GM12878 (cell line): ENCODE measurements around the gene SPRR2G. TPM values are rescaled to one million over a fixed set of nuclear protein-coding genes. Genes with fewer than 3 reads are reported as not detected.
"Not testable (repeated sequence)": the region's sequence is repeated elsewhere in the genome, so short reads cannot be mapped to it uniquely, and the experiment has no call there.

Experiments used
- ATAC-seq: fragments of 200-7000 bp; cut with Tn5 transposase; 3 replicates; pipeline ENCODE4 v1.9.1; 2020; ENCODE audit warnings: mild to moderate bottlenecking, moderate library complexity
- BruUV-seq: library from RNA; stranded (reverse); fragments of 400-500 nt; replicated peaks from 2 replicates; lab custom pipeline; 2021; lab: Mats Ljungman, UMichigan
- CTCF ChIA-PET: fragments of 300-600 bp; sonication (Branson Sonifier 250); formaldehyde crosslinking; extraction: SDS; loops from one replicate; lab custom pipeline; 2021; ENCODE audit warnings: inconsistent platforms; lab: Yijun Ruan, JAX
- POLR2A ChIA-PET: fragments of 350-600 bp; formaldehyde crosslinking; extraction: SDS; loops from one replicate; lab custom pipeline; 2021; ENCODE audit warnings: inconsistent platforms; lab: Charles Lee
- RAD21 ChIA-PET: fragments of 300-600 bp; sonication (Branson Sonifier 250); formaldehyde crosslinking; loops from one replicate; lab custom pipeline; 2023; ENCODE audit warnings: antibody characterized with exemption; ENCODE audit not compliant: unreplicated experiment; lab: Charles Lee
- SMC1A ChIA-PET: fragments of 300-600 bp; sonication (Branson Sonifier 250); formaldehyde crosslinking; loops from one replicate; lab custom pipeline; 2023; ENCODE audit not compliant: unreplicated experiment, uncharacterized antibody; lab: Charles Lee
- DNase-seq: peaks from one replicate; pipeline ENCODE4 v3.0.0-alpha.2; 2011; ENCODE audit warnings: low read depth, low spot score
- FAIRE-seq: peaks from 3 replicates; lab custom pipeline; 2011; peaks lifted over from hg19 to GRCh38; lab: Jason Lieb, UNC
- H2AFZ ChIP-seq: 2 replicates; pipeline ENCODE4 v1.6.0; 2011; ENCODE audit warnings: low read depth, low read length, control low read depth; ENCODE audit not compliant: control insufficient read depth
- H3K27ac ChIP-seq: 2 replicates; pipeline ENCODE4 v1.5.1; 2011; ENCODE audit warnings: control low read depth; ENCODE audit not compliant: control insufficient read depth, insufficient read depth
- H3K27me3 ChIP-seq, 2 experiments: replicated peaks in 1 of 2; 2 replicates each; pipeline versions ENCODE4 v1.6.0 to v1.6.1; 2011; ENCODE audit warnings: low read length in 1 of 2; ENCODE audit not compliant: control insufficient read depth in 2 of 2, insufficient read depth in 2 of 2
- H3K36me3 ChIP-seq, 2 experiments: 2 replicates each; pipeline ENCODE4 v1.5.1; 2011; ENCODE audit warnings: low read length in 1 of 2; ENCODE audit not compliant: control insufficient read depth in 2 of 2, insufficient read depth in 2 of 2
- H3K4me1 ChIP-seq: 2 replicates; pipeline ENCODE4 v1.6.1; 2011; ENCODE audit warnings: mild to moderate bottlenecking, low read length, moderate library complexity, mixed read lengths; ENCODE audit not compliant: control insufficient read depth, insufficient read depth
- H3K4me2 ChIP-seq: 2 replicates; pipeline ENCODE4 v1.6.0; 2011; ENCODE audit warnings: control low read depth; ENCODE audit not compliant: control insufficient read depth, insufficient read depth
- H3K4me3 ChIP-seq: fragments of 200-600 bp; sonication (generic); 2 replicates; pipeline ENCODE4 v1.5.1; 2016
- H3K79me2 ChIP-seq: 2 replicates; pipeline ENCODE4 v1.6.0; 2011; ENCODE audit warnings: low read length; ENCODE audit not compliant: control insufficient read depth, insufficient read depth
- H3K9ac ChIP-seq: 2 replicates; pipeline ENCODE4 v1.8.0; 2011; ENCODE audit warnings: low read length, control low read depth, mixed read lengths; ENCODE audit not compliant: control insufficient read depth, insufficient read depth
- H3K9me3 ChIP-seq: replicated peaks from 3 replicates; pipeline ENCODE4 v1.5.1; 2011; ENCODE audit warnings: mild to moderate bottlenecking, low read length; ENCODE audit not compliant: control insufficient read depth, insufficient read depth
- H4K20me1 ChIP-seq: 2 replicates; pipeline ENCODE4 v1.6.0; 2011; ENCODE audit not compliant: control insufficient read depth, insufficient read depth
- NFYA ChIP-seq: IDR thresholded peaks from 2 replicates; pipeline ENCODE4 v1.6.1; 2011; ENCODE audit warnings: low read depth, mild to moderate bottlenecking, low read length, improper control_type of control experiment, borderline replicate concordance
- NFYB ChIP-seq: IDR thresholded peaks from 2 replicates; pipeline ENCODE4 v1.6.1; 2011; ENCODE audit warnings: low read depth, mild to moderate bottlenecking, low read length, improper control_type of control experiment, moderate library complexity; ENCODE audit not compliant: insufficient read depth
- POLR2AphosphoS5 ChIP-seq: IDR thresholded peaks from 2 replicates; pipeline ENCODE4 v1.6.1; 2011; ENCODE audit warnings: mild to moderate bottlenecking, low read length, inconsistent platforms
- SMARCA5 ChIP-seq: fragments of 450-650 bp; IDR thresholded peaks from 2 replicates; pipeline ENCODE4 v1.6.1; 2017; ENCODE audit warnings: mild to moderate bottlenecking
- WGBS: methylation state at CpG from one replicate; pipeline ENCODE4 v1.1.6; 2016; ENCODE audit warnings: low lambda C conversion rate; ENCODE audit not compliant: insufficient replicate concordance, insufficient coverage; ENCODE audit errors: missing lambda C conversion rate; 5-methylcytosine and 5-hydroxymethylcytosine counted together
- in situ Hi-C: fragments of 300-500 bp; cut with MboI; formaldehyde crosslinking; loops from 9 replicates; pipeline ENCODE4 v1.14.3; 2018; ENCODE audit warnings: mixed read lengths
- intact Hi-C: fragments of 100-400 bp; cut with micrococcal nuclease; formaldehyde crosslinking; loops from one replicate; pipeline ENCODE4 v1.14.2; 2022; ENCODE audit not compliant: unreplicated experiment
- polyA plus RNA-seq, 11 experiments: library from polyadenylated mRNA; depleted of rRNA in 4 of 11; unstranded in 6 of 11; stranded (reverse) in 5 of 11; fragments of >200 nt; fragmentation: Nextera tagmentation in 4 of 11; fragmentation: Illumina TruSeq in 1 of 11; extraction: Ambion mirVana in 4 of 11; extraction: Trizol in 1 of 11; gene quantifications; 1 replicate in 1 of 11; 2 replicates in 10 of 11; pipeline versions ENCODE4 v1.2.1 to v1.2.3, GENCODE V29; 2011 to 2016; ENCODE audit warnings: inconsistent platforms in 2 of 11, missing spikeins in 2 of 11, low read depth in 1 of 11
- total RNA-seq, 4 experiments: library from RNA; depleted of rRNA in 3 of 4; stranded (reverse); fragments of >200 nt in 3 of 4; fragmentation: Illumina TruSeq in 1 of 4; extraction: Trizol in 1 of 4; gene quantifications; 2 replicates each; pipeline versions ENCODE4 v1.2.1 to v1.2.3, GENCODE V29; 2013 to 2021
- TF ChIP-seq, protein P1 (sequence below): fragments of 450-650 bp; IDR thresholded peaks from 2 replicates; pipeline ENCODE4 v1.6.1; 2017; ENCODE audit warnings: antibody characterized with exemption, mild to moderate bottlenecking, moderate library complexity

SPRR2G gene
- total and polyA plus RNA-seq, 10 of the 15 experiments (the other 5 are each of a cell fraction or from before 2014, with no cell fraction given): 0.18 TPM; not detected in 9

GRCh38 chr1:153125536-153125935, 25.2 kb downstream of the SPRR2G start:
- BruUV-seq: no TSS peak
- intact Hi-C loops (no loop called here), in situ Hi-C loops (no loop called here)
- no peaks in the 10 kb centered on the region for H3K27me3 ChIP-seq
- H2AFZ ChIP-seq: no peak overlapping the region
- no peak overlapping the region for H3K27ac ChIP-seq
- no peak overlapping the region for H3K4me3 ChIP-seq
- no peak overlapping the region for H3K9ac ChIP-seq
- TF ChIP-seq NFYB (no peak), SMARCA5 (no peak), POLR2AphosphoS5 (no peak), NFYA (no peak)
- TF ChIP-seq, protein P1, sequence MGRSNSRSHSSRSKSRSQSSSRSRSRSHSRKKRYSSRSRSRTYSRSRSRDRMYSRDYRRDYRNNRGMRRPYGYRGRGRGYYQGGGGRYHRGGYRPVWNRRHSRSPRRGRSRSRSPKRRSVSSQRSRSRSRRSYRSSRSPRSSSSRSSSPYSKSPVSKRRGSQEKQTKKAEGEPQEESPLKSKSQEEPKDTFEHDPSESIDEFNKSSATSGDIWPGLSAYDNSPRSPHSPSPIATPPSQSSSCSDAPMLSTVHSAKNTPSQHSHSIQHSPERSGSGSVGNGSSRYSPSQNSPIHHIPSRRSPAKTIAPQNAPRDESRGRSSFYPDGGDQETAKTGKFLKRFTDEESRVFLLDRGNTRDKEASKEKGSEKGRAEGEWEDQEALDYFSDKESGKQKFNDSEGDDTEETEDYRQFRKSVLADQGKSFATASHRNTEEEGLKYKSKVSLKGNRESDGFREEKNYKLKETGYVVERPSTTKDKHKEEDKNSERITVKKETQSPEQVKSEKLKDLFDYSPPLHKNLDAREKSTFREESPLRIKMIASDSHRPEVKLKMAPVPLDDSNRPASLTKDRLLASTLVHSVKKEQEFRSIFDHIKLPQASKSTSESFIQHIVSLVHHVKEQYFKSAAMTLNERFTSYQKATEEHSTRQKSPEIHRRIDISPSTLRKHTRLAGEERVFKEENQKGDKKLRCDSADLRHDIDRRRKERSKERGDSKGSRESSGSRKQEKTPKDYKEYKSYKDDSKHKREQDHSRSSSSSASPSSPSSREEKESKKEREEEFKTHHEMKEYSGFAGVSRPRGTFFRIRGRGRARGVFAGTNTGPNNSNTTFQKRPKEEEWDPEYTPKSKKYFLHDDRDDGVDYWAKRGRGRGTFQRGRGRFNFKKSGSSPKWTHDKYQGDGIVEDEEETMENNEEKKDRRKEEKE: no peak
- DNase-seq (no peak), ATAC-seq (no peak), FAIRE-seq (no peak)
- H4K20me1 ChIP-seq: no peaks in the 10 kb centered on the region
- H3K4me1 ChIP-seq: no peaks in the 10 kb centered on the region
- POLR2A ChIA-PET: no interaction called here
- CTCF ChIA-PET: interaction anchor here (0.8 to 1.2 kb wide), 3 partner anchors 28 to 254 kb away, joined by 3 to 5 read pairs (median 3); no protein-coding TSS in a partner anchor
- 38% methylated on average over 1 of the region's 1 CpG for WGBS
- no peaks in the 10 kb centered on the region; the same call in 1 of the 3 replicates for H3K9me3 ChIP-seq
- RAD21 ChIA-PET: interaction anchor here (1.1 kb wide), 1 partner anchor 67 kb away, joined by 3 read pairs; no protein-coding TSS in a partner anchor
- no peak overlapping the region for H3K4me2 ChIP-seq
- H3K36me3 ChIP-seq: no peaks in the 10 kb centered on the region
- SMC1A ChIA-PET: interaction anchor here (0.8 to 1.7 kb wide), 4 partner anchors 15 to 30 kb away, joined by 3 to 4 read pairs (median 3); partner anchors contain the start of gene SPRR2G
- H3K79me2 ChIP-seq: no peaks in the 10 kb centered on the region

- H3K27ac ChIP-seq, H3K9ac ChIP-seq, H3K4me1 ChIP-seq, POLR2A ChIA-PET, H3K9me3 ChIP-seq, in situ Hi-C loops, FAIRE-seq, intact Hi-C loops, H3K27me3 ChIP-seq, H3K36me3 ChIP-seq, H3K79me2 ChIP-seq, BruUV-seq, H4K20me1 ChIP-seq, ATAC-seq, H2AFZ ChIP-seq, DNase-seq, H3K4me3 ChIP-seq, H3K4me2 ChIP-seq: not testable (repeated sequence)
- 72% methylated on average over 8 of the region's 8 CpGs for WGBS
- RAD21 ChIA-PET: interaction anchor here (2.1 kb wide), 1 partner anchor 222 kb away, joined by 4 read pairs; no protein-coding TSS in a partner anchor
- SMC1A ChIA-PET: interaction anchor here (0.6 to 1.9 kb wide), 5 partner anchors 16 to 219 kb away, joined by 3 to 8 read pairs (median 3); partner anchors contain the start of gene SPRR2G
- CTCF ChIA-PET: interaction anchor here (0.9 to 1.4 kb wide), 2 partner anchors 69 to 217 kb away, joined by 3 to 7 read pairs; no protein-coding TSS in a partner anchor
These were observed 26.9 kb downstream of the SPRR2G start for GRCh38 chr1:153123793-153124192.
